Stimulated activated CD4-positive, alpha-beta T cell treated with anti-CD3 and anti-CD28 coated beads, Interleukin-4, amount 100 ng/mL, for 4 hours (primary cell): Measurements from ENCODE around the gene ALPI.

Source experiments
- DNase-seq, 2 experiments: peaks; one replicate each; pipeline ENCODE4 v3.0.0-alpha.2; 2020

Gene ALPI

GRCh38 chr2:232465061-232465460, 9.1 kb downstream of the ALPI start:
- no peak for DNase-seq

- no peak for DNase-seq
Observed at GRCh38 chr2:232466221-232466620, 10.3 kb downstream of the ALPI start.

GRCh38 chr2:232473467-232473890, 17.5 kb downstream of the ALPI start:
- no peak for DNase-seq

GRCh38 chr2:232476045-232476444, 20.1 kb downstream of the ALPI start:
- no peak for DNase-seq

- no peak for DNase-seq
Observed at GRCh38 chr2:232476791-232477190, 20.8 kb downstream of the ALPI start.

- DNase-seq, result no peak
Observed at GRCh38 chr2:232477751-232478510, 22.0 kb downstream of the ALPI start.

- no peak for DNase-seq
Observed at GRCh38 chr2:232478571-232479340, 22.8 kb downstream of the ALPI start.

GRCh38 chr2:232479341-232480200, 23.6 kb downstream of the ALPI start:
- DNase-seq, result no peak

GRCh38 chr2:232480201-232481190, 24.5 kb downstream of the ALPI start:
- DNase-seq, result no peak

GRCh38 chr2:232481322-232482140, 25.6 kb downstream of the ALPI start:
- DNase-seq, result no peak

GRCh38 chr2:232482301-232483238, 26.6 kb downstream of the ALPI start:
- no peak for DNase-seq

GRCh38 chr2:232483311-232483922, 27.5 kb downstream of the ALPI start:
- no peak for DNase-seq

GRCh38 chr2:232483923-232484627, 28.1 kb downstream of the ALPI start:
- no peak for DNase-seq

GRCh38 chr2:232484628-232485347, 28.8 kb downstream of the ALPI start:
- DNase-seq, result no peak

GRCh38 chr2:232485348-232485756, 29.4 kb downstream of the ALPI start:
- DNase-seq, result no peak

- no peak for DNase-seq
Observed at GRCh38 chr2:232485757-232486557, 30.0 kb downstream of the ALPI start.
